ENCODE data around the gene JMJD4.

Gene JMJD4

GRCh38 chr1:227771326-227771725, 36.2 kb upstream of the JMJD4 start:
- TF ChIP-seq, protein P1, sequence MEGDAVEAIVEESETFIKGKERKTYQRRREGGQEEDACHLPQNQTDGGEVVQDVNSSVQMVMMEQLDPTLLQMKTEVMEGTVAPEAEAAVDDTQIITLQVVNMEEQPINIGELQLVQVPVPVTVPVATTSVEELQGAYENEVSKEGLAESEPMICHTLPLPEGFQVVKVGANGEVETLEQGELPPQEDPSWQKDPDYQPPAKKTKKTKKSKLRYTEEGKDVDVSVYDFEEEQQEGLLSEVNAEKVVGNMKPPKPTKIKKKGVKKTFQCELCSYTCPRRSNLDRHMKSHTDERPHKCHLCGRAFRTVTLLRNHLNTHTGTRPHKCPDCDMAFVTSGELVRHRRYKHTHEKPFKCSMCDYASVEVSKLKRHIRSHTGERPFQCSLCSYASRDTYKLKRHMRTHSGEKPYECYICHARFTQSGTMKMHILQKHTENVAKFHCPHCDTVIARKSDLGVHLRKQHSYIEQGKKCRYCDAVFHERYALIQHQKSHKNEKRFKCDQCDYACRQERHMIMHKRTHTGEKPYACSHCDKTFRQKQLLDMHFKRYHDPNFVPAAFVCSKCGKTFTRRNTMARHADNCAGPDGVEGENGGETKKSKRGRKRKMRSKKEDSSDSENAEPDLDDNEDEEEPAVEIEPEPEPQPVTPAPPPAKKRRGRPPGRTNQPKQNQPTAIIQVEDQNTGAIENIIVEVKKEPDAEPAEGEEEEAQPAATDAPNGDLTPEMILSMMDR (IDR thresholded peaks at IDR 0.05) = no peak
- peaks cover 43% of the 10 kb centered on the region for H3K36me3 ChIP-seq
- no peaks in the 10 kb centered on the region for H3K9me3 ChIP-seq
- no peak overlapping the region for H3K4me3 ChIP-seq (ENCODE audit: low read depth in 1 of 2, low read length in 1 of 2)
- no peaks in the 10 kb centered on the region for H3K4me1 ChIP-seq (ENCODE audit: control insufficient read depth in 1 of 2, insufficient read depth in 1 of 2, low read depth in 1 of 2, low read length in 1 of 2)
- H3K27me3 ChIP-seq = no peaks in the 10 kb centered on the region
- no peak overlapping the region for H3K27ac ChIP-seq

DNA sequence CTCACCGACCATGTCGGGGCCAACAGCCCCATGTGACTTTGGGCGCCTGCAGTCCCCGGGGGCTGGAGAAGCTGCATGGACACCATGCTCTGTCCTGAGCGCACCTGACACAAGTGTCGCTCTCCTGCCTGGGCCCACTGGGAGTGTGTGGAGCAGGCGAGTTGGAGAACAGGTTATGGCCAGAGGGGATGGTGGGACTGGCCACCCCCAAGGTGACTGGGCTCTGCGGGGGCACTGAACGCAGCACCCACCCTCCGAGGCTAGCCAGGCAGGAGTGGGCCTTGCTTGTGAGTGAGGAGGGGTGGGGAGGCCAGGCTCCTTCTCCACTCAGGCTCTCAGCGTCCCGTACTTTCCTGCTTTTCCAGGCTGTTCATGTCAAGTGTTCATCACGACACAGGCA, 35.7 kb upstream of the JMJD4 start:
- Histone ChIP-seq H3K4me3 (ENCODE audit: low read depth in 1 of 2, low read length in 1 of 2) (no peak overlapping the region), H3K9me3 (no peaks in the 10 kb centered on the region), H3K4me1 (ENCODE audit: control insufficient read depth in 1 of 2, insufficient read depth in 1 of 2, low read depth in 1 of 2, low read length in 1 of 2) (no peaks in the 10 kb centered on the region), H3K27ac (no peak overlapping the region), H3K36me3 (peaks cover 38% of the 10 kb centered on the region), H3K27me3 (no peaks in the 10 kb centered on the region)
- TF ChIP-seq, protein P1 (IDR thresholded peaks at IDR 0.05) = no peak

GRCh38 chr1:227769936-227770494, 34.9 kb upstream of the JMJD4 start:
- H3K9me3 ChIP-seq = no peaks in the 10 kb centered on the region
- no peak overlapping the region for H3K4me3 ChIP-seq (ENCODE audit: low read depth in 1 of 2, low read length in 1 of 2)
- H3K4me1 ChIP-seq (ENCODE audit: control insufficient read depth in 1 of 2, insufficient read depth in 1 of 2, low read depth in 1 of 2, low read length in 1 of 2) = no peaks in the 10 kb centered on the region
- no peaks in the 10 kb centered on the region for H3K27me3 ChIP-seq
- H3K36me3 ChIP-seq = peaks cover 32% of the 10 kb centered on the region
- no peak overlapping the region for H3K27ac ChIP-seq
- TF ChIP-seq, protein P1 (IDR thresholded peaks at IDR 0.05) = no peak

- Histone ChIP-seq H3K27ac (no peak overlapping the region), H3K4me1 (ENCODE audit: control insufficient read depth in 1 of 2, insufficient read depth in 1 of 2, low read depth in 1 of 2, low read length in 1 of 2) (no peaks in the 10 kb centered on the region), H3K36me3 (peaks cover 34% of the 10 kb centered on the region), H3K9me3 (no peaks in the 10 kb centered on the region), H3K4me3 (ENCODE audit: low read depth in 1 of 2, low read length in 1 of 2) (no peak overlapping the region), H3K27me3 (no peaks in the 10 kb centered on the region)
- TF ChIP-seq, protein P1 (IDR thresholded peaks at IDR 0.05) = no peak
Measured at GRCh38 chr1:227769047-227769935, 34.2 kb upstream of the JMJD4 start.

GRCh38 chr1:227768640-227769039, 33.5 kb upstream of the JMJD4 start:
- Histone ChIP-seq H3K4me1 (ENCODE audit: control insufficient read depth in 1 of 2, insufficient read depth in 1 of 2, low read depth in 1 of 2, low read length in 1 of 2) (no peaks in the 10 kb centered on the region), H3K36me3 (peaks cover 40% of the 10 kb centered on the region)

More at GRCh38 chr1:227768640-227769039, 33.5 kb upstream of the JMJD4 start:
- Histone ChIP-seq H3K9me3 (no peaks in the 10 kb centered on the region), H3K4me3 (ENCODE audit: low read depth in 1 of 2, low read length in 1 of 2) (no peak overlapping the region), H3K27ac (no peak overlapping the region), H3K27me3 (no peaks in the 10 kb centered on the region)
- TF ChIP-seq, protein P1 (IDR thresholded peaks at IDR 0.05) = no peak
